H1 (cell line): Measurements from ENCODE around the gene EXO1. TPM values are rescaled to one million over a fixed set of nuclear protein-coding genes. Genes with fewer than 3 reads are reported as not detected.
"Not testable (repeated sequence)": the region's sequence is repeated elsewhere in the genome, so short reads cannot be mapped to it uniquely, and the experiment has no call there.

Source experiments
- CTCF ChIA-PET: fragments of 300-600 bp; sonication (Branson Sonifier 250); formaldehyde crosslinking; loops from one replicate; lab custom pipeline; 2021; ENCODE audit not compliant: partially characterized antibody; lab: Charles Lee
- POLR2A ChIA-PET: fragments of 300-600 bp; sonication (Branson Sonifier 250); formaldehyde crosslinking; loops from one replicate; lab custom pipeline; 2021; ENCODE audit warnings: inconsistent platforms; ENCODE audit not compliant: partially characterized antibody; lab: Charles Lee
- DNase-seq, 2 experiments: peaks; one replicate each; pipeline versions ENCODE4 v3.0.0 to v3.0.0-alpha.2; 2010 to 2022; ENCODE audit warnings: low spot score in 2 of 2, low read depth in 1 of 2, mixed read lengths in 1 of 2
- FAIRE-seq: peaks from 2 replicates; lab custom pipeline; 2011; peaks lifted over from hg19 to GRCh38; lab: Jason Lieb, UNC
- H2AFZ ChIP-seq: 2 replicates; pipeline ENCODE4 v1.8.1; 2012; ENCODE audit warnings: low read length, inconsistent platforms
- H2AK5ac ChIP-seq: 2 replicates; pipeline ENCODE4 v1.6.1; 2013; ENCODE audit warnings: low read depth, low read length
- H2BK120ac ChIP-seq: replicated peaks from 2 replicates; pipeline ENCODE3; 2013; ENCODE audit warnings: low read depth, low read length, inconsistent platforms
- H2BK12ac ChIP-seq: 2 replicates; pipeline ENCODE4 v1.6.1; 2013; ENCODE audit warnings: low read depth, low read length
- H2BK15ac ChIP-seq: 2 replicates; pipeline ENCODE4 v1.6.1; 2013; ENCODE audit warnings: low read length
- H2BK20ac ChIP-seq: 2 replicates; pipeline ENCODE4 v1.6.1; 2013; ENCODE audit warnings: low read length
- H2BK5ac ChIP-seq: 2 replicates; pipeline ENCODE4 v1.6.1; 2013; ENCODE audit warnings: low read depth, low read length
- H3K14ac ChIP-seq: 2 replicates; pipeline ENCODE4 v1.6.1; 2013; ENCODE audit warnings: inconsistent platforms; ENCODE audit not compliant: insufficient read length
- H3K18ac ChIP-seq: 2 replicates; pipeline ENCODE4 v1.6.1; 2013; ENCODE audit warnings: low read length; ENCODE audit errors: extremely low read depth
- H3K23ac ChIP-seq: 2 replicates; pipeline ENCODE4 v1.6.1; 2013; ENCODE audit warnings: inconsistent platforms; ENCODE audit not compliant: insufficient read length
- H3K23me2 ChIP-seq: 2 replicates; pipeline ENCODE4 v1.6.1; 2013; ENCODE audit warnings: low read depth, low read length
- H3K27ac ChIP-seq: 2 replicates; pipeline ENCODE4 v1.6.1; 2011; ENCODE audit warnings: low read depth, low read length, inconsistent platforms
- H3K27me3 ChIP-seq, 4 experiments: replicated peaks in 1 of 4; 1 replicate in 1 of 4; 2 replicates in 3 of 4; pipeline versions ENCODE4 v1.6.1 to v1.8.1; 2011 to 2013; ENCODE audit warnings: low read length in 3 of 4, mild to moderate bottlenecking in 3 of 4, inconsistent platforms in 2 of 4, mixed read lengths in 2 of 4, moderate library complexity in 1 of 4; ENCODE audit not compliant: control insufficient read depth in 3 of 4, insufficient read depth in 3 of 4; ENCODE audit errors: extremely low read depth in 1 of 4
- H3K36me3 ChIP-seq, 4 experiments: 2 replicates each; pipeline versions ENCODE4 v1.6.1 to v1.8.1; 2011 to 2013; ENCODE audit warnings: mild to moderate bottlenecking in 4 of 4, low read length in 3 of 4, moderate library complexity in 2 of 4, control low read depth in 1 of 4, inconsistent platforms in 1 of 4; ENCODE audit not compliant: insufficient read depth in 4 of 4, control insufficient read depth in 2 of 4
- H3K4ac ChIP-seq: replicated peaks from 2 replicates; pipeline ENCODE3; 2013; ENCODE audit warnings: low read length, low read depth, mixed read lengths, inconsistent platforms; ENCODE audit not compliant: insufficient read length
- H3K4me1 ChIP-seq, 4 experiments: replicated peaks in 1 of 4; 1 replicate in 1 of 4; 2 replicates in 3 of 4; pipeline versions ENCODE4 v1.6.1 to v1.8.1; 2011 to 2013; ENCODE audit warnings: low read length in 3 of 4, inconsistent platforms in 2 of 4, mixed read lengths in 1 of 4; ENCODE audit not compliant: insufficient read depth in 4 of 4, control insufficient read depth in 3 of 4
- H3K4me2 ChIP-seq, 2 experiments: 2 replicates each; pipeline versions ENCODE4 v1.6.1 to v1.8.1; 2011 to 2013; ENCODE audit warnings: low read depth in 2 of 2, low read length in 2 of 2, control low read depth in 1 of 2, inconsistent platforms in 1 of 2, mild to moderate bottlenecking in 1 of 2; ENCODE audit not compliant: insufficient read depth in 1 of 2
- H3K4me3 ChIP-seq, 4 experiments: fragments of 200-600, 300-600 bp in 1 of 4; sonication (generic), shearing (Covaris generic), sonication (Bioruptor Twin) in 1 of 4; 2 replicates each; pipeline versions ENCODE4 v1.5.1 to v1.8.1; 2011 to 2016; ENCODE audit warnings: low read length in 4 of 4, low read depth in 3 of 4, control low read depth in 2 of 4, inconsistent platforms in 2 of 4, mild to moderate bottlenecking in 2 of 4, mixed read lengths in 1 of 4, moderate library complexity in 1 of 4; ENCODE audit not compliant: insufficient read depth in 2 of 4; ENCODE audit errors: extremely low read depth in 1 of 4
- H3K56ac ChIP-seq: replicated peaks from 2 replicates; pipeline ENCODE3; 2013; ENCODE audit warnings: low read depth, mild to moderate bottlenecking, mixed read lengths, low read length, inconsistent platforms; ENCODE audit not compliant: insufficient read length
- H3K79me1 ChIP-seq: 2 replicates; pipeline ENCODE4 v1.6.1; 2013; ENCODE audit warnings: low read depth, low read length, control low read depth
- H3K79me2 ChIP-seq, 2 experiments: 2 replicates each; pipeline versions ENCODE4 v1.6.1 to v1.8.1; 2012 to 2013; ENCODE audit warnings: low read length in 2 of 2, mild to moderate bottlenecking in 2 of 2, inconsistent platforms in 1 of 2; ENCODE audit not compliant: insufficient read depth in 2 of 2, control insufficient read depth in 1 of 2
- H3K9ac ChIP-seq, 4 experiments: replicated peaks in 1 of 4; 1 replicate in 1 of 4; 2 replicates in 3 of 4; pipeline versions ENCODE4 v1.6.1 to v1.8.1; 2011 to 2013; ENCODE audit warnings: low read depth in 3 of 4, low read length in 3 of 4, control low read depth in 2 of 4, mild to moderate bottlenecking in 2 of 4, moderate library complexity in 2 of 4, inconsistent platforms in 1 of 4; ENCODE audit errors: extremely low read depth in 1 of 4
- H3K9me3 ChIP-seq, 2 experiments: 2 replicates each; pipeline versions ENCODE4 v1.6.1 to v1.8.1; 2012 to 2013; ENCODE audit warnings: mild to moderate bottlenecking in 2 of 2, moderate library complexity in 2 of 2, control low read depth in 1 of 2, inconsistent platforms in 1 of 2, low read depth in 1 of 2, low read length in 1 of 2, mixed read lengths in 1 of 2; ENCODE audit not compliant: insufficient read depth in 2 of 2
- H4K20me1 ChIP-seq, 2 experiments: replicated peaks in 1 of 2; 2 replicates each; pipeline versions ENCODE3 to v1.8.1; 2011 to 2013; ENCODE audit warnings: inconsistent platforms in 2 of 2, low read length in 2 of 2, mild to moderate bottlenecking in 1 of 2; ENCODE audit not compliant: insufficient read depth in 2 of 2, control insufficient read depth in 1 of 2
- H4K5ac ChIP-seq: 2 replicates; pipeline ENCODE4 v1.6.1; 2013; ENCODE audit warnings: low read length, low read depth, mixed read lengths, inconsistent platforms; ENCODE audit not compliant: insufficient read length
- H4K8ac ChIP-seq: 2 replicates; pipeline ENCODE4 v1.8.0; 2013; ENCODE audit warnings: mild to moderate bottlenecking, moderate library complexity, low read length, inconsistent platforms; ENCODE audit not compliant: insufficient read depth; ENCODE audit errors: extremely low read depth
- H4K91ac ChIP-seq: replicated peaks from 2 replicates; pipeline ENCODE3; 2013; ENCODE audit warnings: low read length, mixed read lengths, inconsistent platforms; ENCODE audit not compliant: insufficient read length
- WGBS, 2 experiments: shearing (Covaris generic) in 1 of 2; methylation state at CpG; one replicate each; pipeline versions ENCODE4 v1.1.6 to v1.1.7; 2013 to 2015; ENCODE audit warnings: low lambda C conversion rate in 2 of 2, mixed read lengths in 2 of 2, inconsistent platforms in 1 of 2, low coverage in 1 of 2, missing lambda C conversion rate in 1 of 2; ENCODE audit not compliant: insufficient replicate concordance in 2 of 2, insufficient coverage in 1 of 2, insufficient read length in 1 of 2; ENCODE audit errors: extremely low coverage in 1 of 2, missing lambda C conversion rate in 1 of 2; 5-methylcytosine and 5-hydroxymethylcytosine counted together
- polyA plus RNA-seq, 7 experiments: library from polyadenylated mRNA; depleted of rRNA in 3 of 7; stranded (reverse) in 5 of 7; unstranded in 2 of 7; fragments of >200 nt in 5 of 7; fragments of 200-250 nt in 2 of 7; gene quantifications; 1 replicate in 5 of 7; 2 replicates in 1 of 7; 4 replicates in 1 of 7; pipeline versions ENCODE4 v1.2.1 to v1.2.3, GENCODE V29; 2011 to 2013; ENCODE audit warnings: missing spikeins in 2 of 7, mixed read lengths in 2 of 7
- total RNA-seq: library from RNA; stranded (reverse); fragmentation: NEBNext Ultra II Directional; extraction: Animal tissue kit (Norgen Biotek cat#: 25700); gene quantifications from 2 replicates; pipeline ENCODE4 v1.2.1, GENCODE V29; 2021

Gene EXO1
- total and polyA plus RNA-seq, 2 of the 8 experiments (the other 6 are each of a cell fraction or from before 2014, with no cell fraction given): 9.2 to 43.0 TPM

- H4K8ac ChIP-seq, H3K4me2 ChIP-seq, H3K4me1 ChIP-seq, H2AFZ ChIP-seq, H3K4ac ChIP-seq, H2BK20ac ChIP-seq, H2BK12ac ChIP-seq, H4K91ac ChIP-seq, H2AK5ac ChIP-seq, H3K27ac ChIP-seq, H4K20me1 ChIP-seq, DNase-seq, H3K14ac ChIP-seq, POLR2A ChIA-PET, H3K23ac ChIP-seq, H3K79me2 ChIP-seq, H3K9me3 ChIP-seq, H4K5ac ChIP-seq, H2BK5ac ChIP-seq, H3K27me3 ChIP-seq, H3K79me1 ChIP-seq, H2BK15ac ChIP-seq, H3K9ac ChIP-seq, H3K4me3 ChIP-seq, FAIRE-seq, H3K36me3 ChIP-seq, H3K23me2 ChIP-seq, H2BK120ac ChIP-seq, H3K18ac ChIP-seq, H3K56ac ChIP-seq: not testable (repeated sequence)
- 89% methylated on average over 4 of the region's 4 CpGs; no CpG with 5 or more reads in 1 of the 2 experiments for WGBS, 2 experiments
- CTCF ChIA-PET: interaction anchor here (1.3 kb wide), 1 partner anchor 8 kb away, joined by 3 read pairs; no protein-coding TSS in a partner anchor
Observed at GRCh38 chr1:241804706-241805105, 43.3 kb upstream of the EXO1 start.
